Ovary (tissue), 10 donors: Measurements from ENCODE around the gene SPDYE11. TPM values are rescaled to one million over a fixed set of nuclear protein-coding genes. Genes with fewer than 3 reads are reported as not detected.
A peak's percentile ranks its signal among the peaks of the same experiment; 100 is the strongest.
"Not testable (repeated sequence)": the region's sequence is repeated elsewhere in the genome, so short reads cannot be mapped to it uniquely, and the experiment has no call there.

ENCODE experiments used
- DNase-seq, 5 donors: peaks; one replicate each; pipeline ENCODE4 v3.0.0-alpha.2; 2019 to 2020
- H3K27ac ChIP-seq, 2 donors: fragments of 200-600 bp; one replicate each; pipeline versions ENCODE4 v1.5.1 to v1.8.0; 2019 to 2022
- H3K27me3 ChIP-seq: fragments of 200-600 bp; one replicate; pipeline ENCODE4 v1.8.0; 2022
- H3K36me3 ChIP-seq: fragments of 200-600 bp; sonication (generic); one replicate; pipeline ENCODE4 v1.5.1; 2019
- H3K4me1 ChIP-seq: one replicate; pipeline ENCODE4 v1.8.1; 2013; ENCODE audit warnings: mild to moderate bottlenecking, moderate library complexity; ENCODE audit not compliant: insufficient read depth
- H3K4me3 ChIP-seq: fragments of 200-600 bp; sonication (generic); one replicate; pipeline ENCODE4 v1.5.1; 2017
- H3K9me3 ChIP-seq, 2 donors: fragments of 200-600 bp in 1 of 2; sonication (generic) in 1 of 2; one replicate each; pipeline versions ENCODE4 v1.5.1 to v1.8.1; 2013 to 2019; ENCODE audit warnings: mild to moderate bottlenecking in 1 of 2, moderate library complexity in 1 of 2
- POLR2A ChIP-seq: fragments of 450-650 bp; IDR thresholded peaks from one replicate; pipeline ENCODE4 v1.6.1; 2017; ENCODE audit warnings: antibody characterized with exemption, mild to moderate bottlenecking, moderate library complexity
- WGBS, 3 donors: extraction: QIAGEN DNeasy Blood & Tissue Kit in 1 of 3; methylation state at CpG; one replicate each; pipeline versions ENCODE4 v1.1.5 to v1.1.7; 2013 to 2017; 5-methylcytosine and 5-hydroxymethylcytosine counted together
- intact Hi-C, 4 donors: fragments of 100-400 bp; cut with DNase I; formaldehyde crosslinking; loops; one replicate each; pipeline versions ENCODE4 v1.11.0 to v1.15.1; 2022 to 2023
- long read RNA-seq, 3 donors: library from polyadenylated mRNA in 2 of 3; unstranded in 2 of 3; transcript quantifications; one replicate each; pipeline ENCODE4 v2.0.0 and lab custom pipeline, GENCODE V29; 2021 to 2026
- polyA plus RNA-seq, 2 donors: library from polyadenylated mRNA; stranded (reverse); fragments of 200-250 nt in 1 of 2; fragments of 350-450 nt in 1 of 2; fragmentation: Illumina TruSeq in 1 of 2; extraction: RNeasy Lipid Tissue Mini Kit (QIAGEN cat#74804) in 1 of 2; gene quantifications; one replicate each; pipeline ENCODE4 v1.2.3, GENCODE V29; 2013 to 2014
- small RNA-seq: library from RNA; depleted of rRNA; stranded (forward); fragments of <200 nt; gene quantifications from one replicate; pipeline ENCODE3, GENCODE V24; 2016
- total RNA-seq, 7 donors: library from RNA; depleted of rRNA in 2 of 7; stranded (reverse); fragments of >200 nt in 2 of 7; fragmentation: NEBNext Ultra II Directional in 3 of 7; extraction: Animal tissue kit (Norgen Biotek cat#: 25700) in 3 of 7; gene quantifications; one replicate each; pipeline versions ENCODE4 v1.1.0 to v1.2.4, GENCODE V29; 2016 to 2023
- donor health status: DM: no; HTN: no; CAD: no; lungs with moderate emphysema.
- donor health status: DM: no; HTN: no; CAD: no.
- donor health status: Bipolar disorder and iron deficiency.
- donor health status: DM: yes; HTN: yes; CAD: no.
- donor health status: DM: no; HTN: no; CAD: no.
- donor health status: DM: yes; HTN: yes; CAD: no.

The SPDYE11 gene, protein sequence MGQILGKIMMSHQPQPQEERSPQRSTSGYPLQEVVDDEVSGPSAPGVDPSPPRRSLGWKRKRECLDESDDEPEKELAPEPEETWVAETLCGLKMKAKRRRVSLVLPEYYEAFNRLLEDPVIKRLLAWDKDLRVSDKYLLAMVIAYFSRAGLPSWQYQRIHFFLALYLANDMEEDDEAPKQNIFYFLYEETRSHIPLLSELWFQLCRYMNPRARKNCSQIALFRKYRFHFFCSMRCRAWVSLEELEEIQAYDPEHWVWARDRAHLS
- total RNA-seq, result not detected
- polyA plus RNA-seq, result under 1 TPM in 1 of 2 donors, not detected in 1; 0.11 TPM
- long read RNA-seq, donor 1, result 0 reads
- long read RNA-seq, donor 2, result 0 reads
- long read RNA-seq, donor 3, partial matches to known transcripts, result 0 of 1 reads
- long read RNA-seq, donor 3, other reads (novel, unspliced or antisense), result 1 of 1 reads

DNA sequence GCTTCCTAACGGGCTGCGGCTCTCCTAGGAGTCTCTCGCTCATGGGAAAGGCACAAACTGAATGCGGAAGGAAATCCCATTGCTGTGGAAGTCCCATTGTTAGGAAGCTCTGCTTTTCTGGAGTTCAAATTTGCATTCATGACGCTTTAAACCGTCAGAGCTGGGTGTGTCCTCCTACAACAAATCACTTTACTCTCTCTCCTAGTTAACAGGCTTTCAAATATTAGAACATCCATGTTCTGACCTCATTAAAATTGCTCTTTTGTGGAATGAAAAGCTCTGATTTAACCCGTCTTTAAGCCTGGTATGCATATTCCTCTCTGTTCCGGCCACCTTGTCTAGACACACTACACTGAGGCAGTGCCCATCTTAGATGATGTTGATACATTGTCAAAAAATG is at the start of gene SPDYE11:
Gene SPDYE11 (minus strand): TSS at position 101 of the 400 bp plus-strand sequence. CDS start 1,800 bp downstream, outside the sequence.
- DNase-seq, H3K27ac ChIP-seq, H3K36me3 ChIP-seq, H3K4me1 ChIP-seq, H3K9me3 ChIP-seq, H3K27me3 ChIP-seq, H3K4me3 ChIP-seq, intact Hi-C loops: not testable (repeated sequence)
- WGBS, 3 donors, result no CpG with 5 or more reads among the region's 8 CpGs

DNA sequence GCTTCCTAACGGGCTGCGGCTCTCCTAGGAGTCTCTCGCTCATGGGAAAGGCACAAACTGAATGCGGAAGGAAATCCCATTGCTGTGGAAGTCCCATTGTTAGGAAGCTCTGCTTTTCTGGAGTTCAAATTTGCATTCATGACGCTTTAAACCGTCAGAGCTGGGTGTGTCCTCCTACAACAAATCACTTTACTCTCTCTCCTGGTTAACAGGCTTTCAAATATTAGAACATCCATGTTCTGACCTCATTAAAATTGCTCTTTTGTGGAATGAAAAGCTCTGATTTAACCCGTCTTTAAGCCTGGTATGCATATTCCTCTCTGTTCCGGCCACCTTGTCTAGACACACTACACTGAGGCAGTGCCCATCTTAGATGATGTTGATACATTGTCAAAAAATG is 28.2 kb upstream of the SPDYE11 start, which contains the start of gene SPDYE9:
Gene SPDYE9 (minus strand): TSS at position 101 of the 400 bp plus-strand sequence. CDS start 1,800 bp downstream, outside the sequence.
- H3K9me3 ChIP-seq, H3K27ac ChIP-seq, H3K4me1 ChIP-seq, H3K27me3 ChIP-seq, intact Hi-C loops, H3K36me3 ChIP-seq, H3K4me3 ChIP-seq, DNase-seq: not testable (repeated sequence)
- WGBS, 3 donors, result no CpG with 5 or more reads among the region's 8 CpGs

DNA sequence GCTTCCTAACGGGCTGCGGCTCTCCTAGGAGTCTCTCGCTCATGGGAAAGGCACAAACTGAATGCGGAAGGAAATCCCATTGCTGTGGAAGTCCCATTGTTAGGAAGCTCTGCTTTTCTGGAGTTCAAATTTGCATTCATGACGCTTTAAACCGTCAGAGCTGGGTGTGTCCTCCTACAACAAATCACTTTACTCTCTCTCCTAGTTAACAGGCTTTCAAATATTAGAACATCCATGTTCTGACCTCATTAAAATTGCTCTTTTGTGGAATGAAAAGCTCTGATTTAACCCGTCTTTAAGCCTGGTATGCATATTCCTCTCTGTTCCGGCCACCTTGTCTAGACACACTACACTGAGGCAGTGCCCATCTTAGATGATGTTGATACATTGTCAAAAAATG is 28.0 kb downstream of the SPDYE11 start, which contains the start of gene SPDYE8:
Gene SPDYE8 (minus strand): TSS at position 101 of the 400 bp plus-strand sequence. CDS start 1,800 bp downstream, outside the sequence.
- H3K4me3 ChIP-seq, H3K9me3 ChIP-seq, intact Hi-C loops, DNase-seq, H3K36me3 ChIP-seq, H3K27me3 ChIP-seq, H3K4me1 ChIP-seq, H3K27ac ChIP-seq: not testable (repeated sequence)
- no CpG with 5 or more reads among the region's 8 CpGs for WGBS, 3 donors

DNA sequence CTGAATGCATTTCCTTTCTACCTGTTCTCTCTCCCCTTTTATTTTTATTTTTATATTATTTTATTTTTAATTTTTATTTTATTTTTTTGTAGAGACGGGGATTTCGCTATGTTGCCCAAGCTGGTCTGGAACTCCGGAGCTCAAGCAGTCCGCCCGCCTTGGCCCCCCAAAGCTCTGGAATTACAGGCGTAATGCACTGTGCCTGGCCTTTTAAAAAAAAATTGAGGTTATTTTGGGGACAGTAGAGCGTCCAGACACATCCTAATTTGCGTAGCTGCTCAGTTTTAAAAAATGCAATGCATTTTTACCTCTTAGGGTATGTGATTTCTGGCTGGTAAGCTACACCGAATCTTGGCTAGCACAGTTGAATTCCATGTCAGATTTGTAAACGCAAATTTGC is 51.2 kb downstream of the SPDYE11 start:
- H3K27ac ChIP-seq, H3K36me3 ChIP-seq, H3K27me3 ChIP-seq, H3K9me3 ChIP-seq, H3K4me3 ChIP-seq, H3K4me1 ChIP-seq, intact Hi-C loops: not testable (repeated sequence)
- peak in 4 of 5 donors; percentile 16 to 33 (median 28) for DNase-seq
- WGBS, 3 donors, result 7 to 9% (median 7%) methylated on average over 10 of the region's 10 CpGs

DNA sequence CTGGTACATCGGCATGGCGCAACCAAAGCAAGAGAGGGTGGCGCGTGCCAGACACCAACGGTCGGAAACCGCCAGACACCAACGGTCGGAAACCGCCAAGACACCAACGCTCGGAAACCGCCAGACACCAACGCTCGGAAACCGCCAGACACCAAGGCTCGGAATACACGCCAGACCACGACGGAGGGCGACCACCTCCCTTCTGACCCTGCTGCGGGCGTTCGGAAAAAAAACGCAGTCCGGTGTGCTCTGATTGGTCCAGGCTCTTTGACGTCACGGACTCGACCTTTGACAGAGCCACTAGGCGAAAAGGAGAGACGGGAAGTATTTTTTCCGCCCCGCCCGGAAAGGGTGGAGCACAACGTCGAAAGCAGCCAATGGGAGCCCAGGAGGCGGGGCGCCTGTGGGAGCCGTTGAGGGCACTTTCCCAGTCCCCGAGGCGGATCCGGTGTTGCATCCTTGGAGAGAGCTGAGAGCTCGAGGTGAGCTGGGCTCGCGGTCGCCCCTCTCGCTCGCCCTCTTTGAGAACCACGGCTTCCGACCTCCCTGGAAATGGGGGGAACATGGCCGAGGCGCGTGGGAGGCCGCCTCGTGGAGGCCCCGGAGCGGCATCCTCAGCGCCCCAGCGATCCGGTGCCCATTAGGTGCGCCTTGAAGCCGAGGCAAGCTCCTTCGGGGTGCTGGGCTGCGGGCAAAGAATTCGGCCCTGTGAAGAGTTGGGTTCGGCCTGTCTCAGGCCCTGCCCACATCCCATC is 51.8 kb downstream of the SPDYE11 start:
- H3K9me3 ChIP-seq, H3K4me1 ChIP-seq, H3K27me3 ChIP-seq, H3K36me3 ChIP-seq, intact Hi-C loops: not testable (repeated sequence)
- H3K27ac ChIP-seq, result peak overlapping the region in 1 of 2 donors; percentile 72
- peak; percentile 86 to 92 (median 90) for DNase-seq
- peak overlapping the region; percentile 77 for H3K4me3 ChIP-seq
- 0% methylated on average over 27 to 48 of the region's 66 CpGs for WGBS, 3 donors
- TF ChIP-seq POLR2A, result peak; percentile 87

DNA sequence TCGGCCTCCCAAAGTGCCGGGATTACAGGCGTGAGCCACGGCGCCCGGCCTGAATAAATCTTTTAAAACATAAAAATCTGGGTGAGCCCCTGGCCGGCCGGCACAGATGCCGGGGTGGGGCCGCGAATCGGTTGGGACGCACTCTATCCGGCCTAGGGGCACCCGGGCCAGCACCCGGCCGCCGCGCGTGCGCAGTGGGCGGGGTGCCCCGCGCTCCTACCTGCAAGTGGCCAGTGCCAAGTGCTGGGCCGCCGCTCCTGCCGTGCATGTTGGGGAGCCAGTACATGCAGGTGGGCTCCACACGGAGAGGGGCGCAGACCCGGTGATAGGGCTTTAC is 52.4 kb downstream of the SPDYE11 start:
- H3K36me3 ChIP-seq, intact Hi-C loops, H3K9me3 ChIP-seq, H3K27me3 ChIP-seq, H3K4me1 ChIP-seq: not testable (repeated sequence)
- DNase-seq, result peak; percentile 69 to 82 (median 77)
- H3K27ac ChIP-seq, result peak overlapping the region in 1 of 2 donors; percentile 72
- H3K4me3 ChIP-seq, result peak overlapping the region; percentile 77
- 0% methylated on average over 15 to 17 of the region's 30 CpGs; no CpG with 5 or more reads in 1 of the 3 donors for WGBS, 3 donors

DNA sequence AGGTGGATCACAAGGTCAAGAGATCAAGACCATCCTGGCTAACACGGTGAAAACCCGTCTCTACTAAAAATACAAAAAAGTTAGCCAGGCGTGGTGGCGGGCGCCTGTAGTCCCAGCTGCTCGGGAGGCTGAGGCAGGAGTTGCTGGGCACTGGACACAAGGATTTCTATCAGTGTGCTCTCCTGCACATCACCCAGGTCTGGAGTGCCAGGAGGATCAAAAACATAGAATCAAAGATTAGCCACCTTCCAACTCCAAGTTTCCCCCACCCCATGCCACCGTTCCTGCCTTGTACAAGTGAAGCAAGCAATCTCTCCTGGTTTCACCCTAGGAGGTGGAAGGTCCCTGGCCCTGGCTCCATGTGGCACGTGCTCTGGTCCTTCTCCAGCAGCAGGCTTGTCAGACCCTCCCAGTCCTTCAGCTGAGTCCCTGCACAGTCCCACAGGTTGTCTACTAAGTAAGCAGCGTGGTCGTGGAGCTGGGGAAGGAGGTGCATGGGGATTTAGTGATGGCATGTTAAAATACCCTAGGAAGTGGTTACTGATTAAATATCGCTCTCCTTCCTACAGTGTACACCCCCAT is 59.7 kb downstream of the SPDYE11 start:
- H3K27ac ChIP-seq, DNase-seq, H3K9me3 ChIP-seq, H3K4me3 ChIP-seq, H3K27me3 ChIP-seq, intact Hi-C loops, H3K4me1 ChIP-seq, H3K36me3 ChIP-seq: not testable (repeated sequence)
- WGBS, 3 donors, result no CpG with 5 or more reads among the region's 11 CpGs

Small RNA genes lying within 50 kb of the gene (small RNA-seq; reads per million reads assigned to genes)
- gene RF00019, result not detected

Other genes starting within 250 kb of the SPDYE11 start
- gene TYW1B, start 229.7 kb downstream of the SPDYE11 start, total RNA-seq, result 1 to 10 TPM; 2.9 to 7.6 (median 3.4) TPM
- 1 to 10 TPM; 2.5 to 2.8 TPM for gene TYW1B, start 229.7 kb downstream of the SPDYE11 start, polyA plus RNA-seq
- gene POM121, start 132.8 kb downstream of the SPDYE11 start, total RNA-seq, result 10 to 100 TPM; 10.3 to 41.4 (median 34.4) TPM
- 10 to 100 TPM; 16.0 to 23.5 TPM for gene POM121, start 132.8 kb downstream of the SPDYE11 start, polyA plus RNA-seq
- gene TRIM74, start 88.4 kb downstream of the SPDYE11 start, total RNA-seq, result 1 to 10 TPM in 1 of 7 donors, under 1 TPM in 6; 0.23 to 1.2 (median 0.60) TPM
- under 1 TPM in 1 of 2 donors, not detected in 1; 0.63 TPM for gene TRIM74, start 88.4 kb downstream of the SPDYE11 start, polyA plus RNA-seq
- not detected for gene SPDYE8, start 28.1 kb downstream of the SPDYE11 start, total RNA-seq
- gene SPDYE8, start 28.1 kb downstream of the SPDYE11 start, polyA plus RNA-seq, result under 1 TPM in 1 of 2 donors, not detected in 1; 0.10 TPM
- 1 to 10 TPM in 1 of 7 donors, not detected in 6; 3.7 TPM for gene SPDYE9, start 28.1 kb upstream of the SPDYE11 start, total RNA-seq
- gene SPDYE9, start 28.1 kb upstream of the SPDYE11 start, polyA plus RNA-seq, result under 1 TPM in 1 of 2 donors, not detected in 1; 0.11 TPM